ENCODE data around the gene CC2D1B. TPM values are rescaled to one million over a fixed set of nuclear protein-coding genes. Genes with fewer than 3 reads are reported as not detected.

Gene CC2D1B
- polyA plus RNA-seq, 3 donors, result 1.7 to 17.5 (median 2.4) TPM

GRCh38 chr1:52352690-52353089 lies 13.3 kb downstream of the CC2D1B start:
- intact Hi-C loops (cut with micrococcal nuclease), result no loop called here
- H3K4me3 ChIP-seq (replicated peaks in 1 of 3; ENCODE audit: low read depth in 2 of 3, low read length in 3 of 3), result no peak overlapping the region
- H3K9me3 ChIP-seq (replicated peaks in 1 of 2; ENCODE audit: control insufficient read depth in 1 of 2, insufficient read depth in 1 of 2, low read length in 2 of 2), result no peaks in the 10 kb centered on the region
- DNase-seq, result no peak
- Mint-ChIP-seq H3K27me3 (ENCODE audit: low read depth in 3 of 3) (no peaks in the 10 kb centered on the region), H3K9me3 (peaks cover 0 to 2% (median 0%) of the 10 kb centered on the region in 7 donors), H3K4me1 (no peaks in the 10 kb centered on the region), H3K4me3 (no peak overlapping the region), H3K27ac (peak overlapping the region in 1 of 7 donors; percentile 56), H3K36me3 (peaks cover 59 to 75% of the 10 kb centered on the region in 2 donors)
- H3K79me2 ChIP-seq (ENCODE audit: insufficient read depth, low read length), result no peaks in the 10 kb centered on the region
- H4K20me1 ChIP-seq (ENCODE audit: insufficient read depth, low read length), result no peaks in the 10 kb centered on the region
- no peaks in the 10 kb centered on the region for H3K4me1 ChIP-seq (ENCODE audit: control insufficient read depth in 1 of 2, insufficient read depth in 2 of 2, low read length in 2 of 2)
- H3K4me2 ChIP-seq (replicated peaks; ENCODE audit: extremely low read depth, low read length, poor library complexity, severe bottlenecking), result no peak overlapping the region
- TF ChIP-seq, protein P1, sequence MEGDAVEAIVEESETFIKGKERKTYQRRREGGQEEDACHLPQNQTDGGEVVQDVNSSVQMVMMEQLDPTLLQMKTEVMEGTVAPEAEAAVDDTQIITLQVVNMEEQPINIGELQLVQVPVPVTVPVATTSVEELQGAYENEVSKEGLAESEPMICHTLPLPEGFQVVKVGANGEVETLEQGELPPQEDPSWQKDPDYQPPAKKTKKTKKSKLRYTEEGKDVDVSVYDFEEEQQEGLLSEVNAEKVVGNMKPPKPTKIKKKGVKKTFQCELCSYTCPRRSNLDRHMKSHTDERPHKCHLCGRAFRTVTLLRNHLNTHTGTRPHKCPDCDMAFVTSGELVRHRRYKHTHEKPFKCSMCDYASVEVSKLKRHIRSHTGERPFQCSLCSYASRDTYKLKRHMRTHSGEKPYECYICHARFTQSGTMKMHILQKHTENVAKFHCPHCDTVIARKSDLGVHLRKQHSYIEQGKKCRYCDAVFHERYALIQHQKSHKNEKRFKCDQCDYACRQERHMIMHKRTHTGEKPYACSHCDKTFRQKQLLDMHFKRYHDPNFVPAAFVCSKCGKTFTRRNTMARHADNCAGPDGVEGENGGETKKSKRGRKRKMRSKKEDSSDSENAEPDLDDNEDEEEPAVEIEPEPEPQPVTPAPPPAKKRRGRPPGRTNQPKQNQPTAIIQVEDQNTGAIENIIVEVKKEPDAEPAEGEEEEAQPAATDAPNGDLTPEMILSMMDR (IDR thresholded peaks at IDR 0.05), result no peak
- WGBS (ENCODE audit: insufficient coverage), result 92% methylated on average over 4 of the region's 7 CpGs
- H3K36me3 ChIP-seq (replicated peaks in 1 of 2; ENCODE audit: control insufficient read depth in 1 of 2, insufficient read depth in 2 of 2, low read length in 2 of 2), result peaks cover 58 to 72% of the 10 kb centered on the region in 2 donors
- H3K9ac ChIP-seq (ENCODE audit: insufficient read depth, low read length, poor library complexity, severe bottlenecking), result no peak overlapping the region
- H3K27ac ChIP-seq (ENCODE audit: low read depth in 1 of 2, low read length in 2 of 2), result no peak overlapping the region
- H3K27me3 ChIP-seq (ENCODE audit: control insufficient read depth in 2 of 2, insufficient read depth in 2 of 2, low read length in 2 of 2), result no peaks in the 10 kb centered on the region
- no peak overlapping the region for H2AFZ ChIP-seq (ENCODE audit: insufficient read depth, low read depth, low read length, poor library complexity, severe bottlenecking)

DNA sequence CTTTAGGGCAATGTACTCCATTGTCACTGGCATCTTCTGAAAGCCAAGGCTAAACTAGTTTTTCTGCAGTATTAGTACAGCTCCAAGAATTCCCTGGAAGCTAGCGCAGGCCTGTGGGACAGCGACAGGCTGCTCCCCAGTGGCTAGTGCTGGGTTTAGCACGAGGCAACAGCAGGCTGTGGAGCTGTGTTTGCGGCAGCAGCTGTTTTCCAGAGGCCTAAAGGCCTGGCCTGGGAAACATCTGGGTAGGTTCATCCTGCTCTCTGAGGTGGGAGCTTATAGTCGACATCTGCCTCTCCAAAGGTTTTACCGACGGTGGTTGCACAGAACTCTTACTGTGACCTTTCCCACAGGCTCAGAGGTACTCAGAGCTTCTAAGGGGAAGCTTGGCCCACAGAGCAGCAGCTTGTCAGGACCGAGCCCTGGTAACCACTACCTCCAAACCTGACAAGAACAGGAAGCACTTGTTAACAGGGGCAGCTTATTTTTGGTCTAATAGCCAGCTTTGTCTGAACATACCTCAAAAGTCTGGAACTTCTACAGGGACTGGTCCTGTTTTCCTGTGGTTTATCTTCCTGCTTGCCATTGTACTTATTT lies 17.2 kb downstream of the CC2D1B start:
- intact Hi-C loops (cut with micrococcal nuclease), result no loop called here
- 18% methylated on average over 8 of the region's 8 CpGs for WGBS (ENCODE audit: insufficient coverage)
- H3K9ac ChIP-seq (ENCODE audit: insufficient read depth, low read length, poor library complexity, severe bottlenecking), result no peak overlapping the region
- no peak overlapping the region for H3K4me3 Mint-ChIP-seq
- no peaks in the 10 kb centered on the region for H3K4me1 Mint-ChIP-seq
- TF ChIP-seq, protein P1 (IDR thresholded peaks at IDR 0.05), result no peak
- no peaks in the 10 kb centered on the region for H3K27me3 ChIP-seq (ENCODE audit: control insufficient read depth in 2 of 2, insufficient read depth in 2 of 2, low read length in 2 of 2)
- H3K36me3 ChIP-seq (replicated peaks in 1 of 2; ENCODE audit: control insufficient read depth in 1 of 2, insufficient read depth in 2 of 2, low read length in 2 of 2), result peaks cover 19 to 34% of the 10 kb centered on the region in 2 donors
- no peak overlapping the region for H3K27ac Mint-ChIP-seq
- no peak overlapping the region for H2AFZ ChIP-seq (ENCODE audit: insufficient read depth, low read depth, low read length, poor library complexity, severe bottlenecking)
- H3K4me1 ChIP-seq (ENCODE audit: control insufficient read depth in 1 of 2, insufficient read depth in 2 of 2, low read length in 2 of 2), result no peaks in the 10 kb centered on the region
- H3K4me2 ChIP-seq (replicated peaks; ENCODE audit: extremely low read depth, low read length, poor library complexity, severe bottlenecking), result no peak overlapping the region
- H3K27ac ChIP-seq (ENCODE audit: low read depth in 1 of 2, low read length in 2 of 2), result no peak overlapping the region
- no peaks in the 10 kb centered on the region for H3K9me3 Mint-ChIP-seq
- no peak for DNase-seq
- no peak overlapping the region for H3K4me3 ChIP-seq (replicated peaks in 1 of 3; ENCODE audit: low read depth in 2 of 3, low read length in 3 of 3)
- H3K9me3 ChIP-seq (replicated peaks in 1 of 2; ENCODE audit: control insufficient read depth in 1 of 2, insufficient read depth in 1 of 2, low read length in 2 of 2), result no peaks in the 10 kb centered on the region
- no peaks in the 10 kb centered on the region for H3K79me2 ChIP-seq (ENCODE audit: insufficient read depth, low read length)
- H4K20me1 ChIP-seq (ENCODE audit: insufficient read depth, low read length), result no peaks in the 10 kb centered on the region
- peaks cover 21 to 36% of the 10 kb centered on the region in 2 donors for H3K36me3 Mint-ChIP-seq
- H3K27me3 Mint-ChIP-seq (ENCODE audit: low read depth in 3 of 3), result peaks cover 0 to 2% (median 0%) of the 10 kb centered on the region in 3 donors

Data from CD14-positive monocyte (primary cell).